Measurements from ENCODE around the gene DCDC1. TPM values are rescaled to one million over a fixed set of nuclear protein-coding genes. Genes with fewer than 3 reads are reported as not detected.
"Not testable (repeated sequence)": the region's sequence is repeated elsewhere in the genome, so short reads cannot be mapped to it uniquely, and the experiment has no call there.

Gene DCDC1
- total RNA-seq, 6 donors from 2014 or later: 0.11 to 25.2 (median 3.3) TPM

- DNase-seq (no peak), ATAC-seq (ENCODE audit: low FRiP score in 2 of 2) (no peak)
- WGBS, 2 donors: 37 to 50% methylated on average over 2 of the region's 2 CpGs
- H3K9me3 ChIP-seq: no peaks in the 10 kb centered on the region
- H3K27me3 ChIP-seq: no peaks in the 10 kb centered on the region
- H3K27ac ChIP-seq: no peak overlapping the region
- TF ChIP-seq POLR2AphosphoS5 (IDR thresholded peaks at IDR 0.05): no peak
- no peak for TF ChIP-seq EP300 (IDR thresholded peaks at IDR 0.05)
- no peak for TF ChIP-seq POLR2A (IDR thresholded peaks at IDR 0.05)
- TF ChIP-seq CTCF (IDR thresholded peaks at IDR 0.05): no peak
- H3K4me3 ChIP-seq: no peak overlapping the region
- H3K36me3 ChIP-seq: no peaks in the 10 kb centered on the region
- H3K4me1 ChIP-seq: no peaks in the 10 kb centered on the region
Measured at GRCh38 chr11:31326470-31327148, 42.9 kb downstream of the DCDC1 start.

- H3K36me3 ChIP-seq: no peaks in the 10 kb centered on the region
- TF ChIP-seq EP300 (IDR thresholded peaks at IDR 0.05) (no peak), POLR2AphosphoS5 (IDR thresholded peaks at IDR 0.05) (no peak), POLR2A (IDR thresholded peaks at IDR 0.05) (no peak), CTCF (IDR thresholded peaks at IDR 0.05) (no peak)
- no peak overlapping the region for H3K4me3 ChIP-seq
- no peak overlapping the region for H3K27ac ChIP-seq
- DNase-seq (no peak), ATAC-seq (ENCODE audit: low FRiP score in 2 of 2) (peak in 1 of 2 donors; percentile 31)
- no peaks in the 10 kb centered on the region for H3K4me1 ChIP-seq
- H3K27me3 ChIP-seq: no peaks in the 10 kb centered on the region
- no peaks in the 10 kb centered on the region for H3K9me3 ChIP-seq
Measured at GRCh38 chr11:31325160-31325559, 44.4 kb downstream of the DCDC1 start.

- H3K9me3 ChIP-seq: no peaks in the 10 kb centered on the region
- H3K36me3 ChIP-seq: no peaks in the 10 kb centered on the region
Measured at GRCh38 chr11:31323145-31323544, 46.4 kb downstream of the DCDC1 start.

GRCh38 chr11:31321494-31321893, 48.0 kb downstream of the DCDC1 start:
- 95 to 96% methylated on average over 15 of the region's 15 CpGs for WGBS, 2 donors
- not testable (repeated sequence) for ATAC-seq (ENCODE audit: low FRiP score in 2 of 2)
- peak in 1 of 2 donors; percentile 40 for DNase-seq

More at GRCh38 chr11:31323145-31323544, 46.4 kb downstream of the DCDC1 start:
- H3K27ac ChIP-seq: no peak overlapping the region
- DNase-seq (no peak), ATAC-seq (ENCODE audit: low FRiP score in 2 of 2) (no peak)
- 88 to 91% methylated on average over 4 of the region's 4 CpGs for WGBS, 2 donors
- TF ChIP-seq EP300 (IDR thresholded peaks at IDR 0.05) (no peak), POLR2AphosphoS5 (IDR thresholded peaks at IDR 0.05) (no peak), CTCF (IDR thresholded peaks at IDR 0.05) (no peak), POLR2A (IDR thresholded peaks at IDR 0.05) (no peak)
- no peaks in the 10 kb centered on the region for H3K27me3 ChIP-seq
- no peaks in the 10 kb centered on the region for H3K4me1 ChIP-seq
- no peak overlapping the region for H3K4me3 ChIP-seq

GRCh38 chr11:31303644-31304180, 65.8 kb downstream of the DCDC1 start:
- DNase-seq (no peak), ATAC-seq (ENCODE audit: low FRiP score in 2 of 2) (no peak)
- no peaks in the 10 kb centered on the region for H3K27me3 ChIP-seq
- 62 to 70% methylated on average over 3 of the region's 3 CpGs for WGBS, 2 donors
- no peak overlapping the region for H3K27ac ChIP-seq
- no peak for TF ChIP-seq POLR2AphosphoS5 (IDR thresholded peaks at IDR 0.05)
- no peaks in the 10 kb centered on the region for H3K4me1 ChIP-seq
- H3K36me3 ChIP-seq: no peaks in the 10 kb centered on the region
- H3K4me3 ChIP-seq: no peak overlapping the region
- H3K9me3 ChIP-seq: no peaks in the 10 kb centered on the region

More at GRCh38 chr11:31321494-31321893, 48.0 kb downstream of the DCDC1 start:
- H3K4me3 ChIP-seq, H3K27me3 ChIP-seq, H3K4me1 ChIP-seq, H3K27ac ChIP-seq, H3K9me3 ChIP-seq, H3K36me3 ChIP-seq: not testable (repeated sequence)
